Kidney capillary endothelial cell (primary cell): ENCODE data around the gene SLC13A3.

Experiments used
- DNase-seq: peaks from one replicate; pipeline ENCODE4 v3.0.0-alpha.2; 2018; ENCODE audit warnings: low spot score

The SLC13A3 gene

DNA sequence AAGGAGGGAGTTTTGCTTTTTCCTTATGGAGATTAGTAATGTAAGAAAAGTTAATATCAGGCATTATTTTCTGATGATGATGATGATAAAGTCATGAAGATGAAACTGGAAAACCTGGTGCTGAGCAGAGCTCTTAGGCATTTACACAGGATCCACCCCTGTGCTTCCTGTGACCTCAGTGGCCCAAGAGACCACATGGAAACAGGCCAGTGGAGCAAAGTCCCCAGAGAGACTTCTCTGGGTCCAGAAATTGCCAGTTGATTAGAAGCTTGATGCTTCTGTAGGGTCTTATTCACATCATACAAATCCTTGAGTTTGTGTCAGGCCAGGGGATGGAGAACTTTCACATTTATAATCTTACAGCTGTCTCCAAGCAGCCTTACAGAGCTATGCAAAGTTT, 46.1 kb downstream of the SLC13A3 start:
- DNase-seq, result no peak

GRCh38 chr20:46604551-46605133, 46.6 kb downstream of the SLC13A3 start:
- DNase-seq, result no peak

GRCh38 chr20:46602429-46602828, 48.8 kb downstream of the SLC13A3 start:
- no peak for DNase-seq

DNA sequence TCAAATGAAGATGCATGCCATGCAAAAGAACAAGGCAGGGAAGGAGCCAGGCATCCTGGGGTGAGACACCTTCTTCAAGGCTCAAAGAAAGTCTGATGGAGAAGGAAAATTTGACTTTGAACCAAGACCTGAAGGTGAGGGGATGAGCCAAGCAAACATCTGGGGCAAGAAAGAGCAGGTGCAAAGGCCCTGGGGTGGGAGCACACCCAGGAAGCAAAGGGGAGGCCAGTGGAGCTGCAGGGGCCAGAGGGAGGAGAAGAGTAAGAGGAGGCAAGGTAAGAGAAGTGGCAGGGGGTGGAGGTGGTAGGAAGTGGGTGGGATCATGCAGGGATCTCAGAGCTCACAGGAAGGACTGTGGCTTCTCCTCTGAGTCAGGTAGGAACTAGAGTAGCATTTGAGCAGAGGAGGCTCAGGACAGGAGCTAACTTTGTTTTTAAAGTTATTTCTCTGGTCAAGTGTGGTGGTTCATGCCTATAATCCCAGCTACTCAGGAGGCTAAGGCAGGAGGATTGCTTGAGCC, 49.6 kb downstream of the SLC13A3 start:
- no peak for DNase-seq

DNA sequence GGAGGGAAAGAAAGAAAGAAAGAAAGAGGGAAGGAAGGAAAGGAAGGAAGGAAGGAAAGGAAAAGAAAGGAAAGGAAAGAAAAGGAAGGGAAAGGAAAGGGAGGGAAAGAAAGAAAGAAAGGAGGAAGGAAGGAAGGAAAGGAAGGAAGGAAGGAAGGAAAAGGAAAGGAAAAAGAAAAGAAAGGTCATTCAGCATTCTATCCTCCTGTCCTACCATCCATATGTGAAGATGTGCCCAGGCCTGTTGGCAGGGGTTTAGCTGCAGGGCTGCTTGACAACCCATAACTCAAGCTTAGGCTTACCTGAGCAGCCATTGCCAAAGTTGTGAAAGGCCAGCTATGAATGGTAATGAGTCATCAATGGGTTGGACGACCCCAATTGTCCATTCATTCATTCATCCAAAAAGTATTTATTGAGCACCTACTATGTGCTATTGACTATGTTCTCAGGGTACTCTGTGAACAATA, 50.9 kb downstream of the SLC13A3 start:
- no peak for DNase-seq

DNA sequence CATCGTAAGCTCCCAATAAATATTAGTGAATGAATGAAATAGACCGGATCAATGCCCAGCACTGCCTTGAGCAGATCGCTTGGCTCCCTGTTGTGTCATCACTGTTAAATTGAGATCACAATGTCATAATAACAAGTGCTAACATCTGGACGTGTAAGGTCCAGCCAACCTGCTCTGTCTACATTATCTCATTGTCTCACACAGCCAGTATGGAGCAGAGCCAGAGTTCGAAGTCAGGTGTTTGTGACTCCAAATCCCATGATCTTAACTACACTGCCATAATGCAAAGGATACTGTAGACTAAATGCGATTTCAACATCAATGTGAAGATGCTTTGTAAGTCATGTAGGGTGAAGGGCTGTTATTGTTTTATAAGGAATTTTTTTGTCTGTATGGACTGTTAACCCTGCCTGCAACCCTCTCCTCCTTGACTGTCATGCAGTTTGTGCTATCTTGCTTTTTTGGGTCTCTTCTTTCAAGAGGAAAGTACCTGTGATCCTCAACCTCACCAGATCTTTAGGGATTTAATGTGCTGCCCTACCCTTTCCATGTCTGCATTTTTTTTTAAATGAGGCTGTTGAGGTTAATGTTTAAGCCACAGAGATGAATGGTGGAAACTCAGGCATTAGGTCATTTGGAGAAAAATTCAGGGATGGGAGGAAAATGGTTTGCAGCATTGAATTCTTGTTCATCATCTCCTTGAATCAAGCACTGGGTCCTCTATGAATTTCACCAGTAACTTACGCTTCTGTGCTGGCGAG, 51.9 kb downstream of the SLC13A3 start:
- no peak for DNase-seq

DNA sequence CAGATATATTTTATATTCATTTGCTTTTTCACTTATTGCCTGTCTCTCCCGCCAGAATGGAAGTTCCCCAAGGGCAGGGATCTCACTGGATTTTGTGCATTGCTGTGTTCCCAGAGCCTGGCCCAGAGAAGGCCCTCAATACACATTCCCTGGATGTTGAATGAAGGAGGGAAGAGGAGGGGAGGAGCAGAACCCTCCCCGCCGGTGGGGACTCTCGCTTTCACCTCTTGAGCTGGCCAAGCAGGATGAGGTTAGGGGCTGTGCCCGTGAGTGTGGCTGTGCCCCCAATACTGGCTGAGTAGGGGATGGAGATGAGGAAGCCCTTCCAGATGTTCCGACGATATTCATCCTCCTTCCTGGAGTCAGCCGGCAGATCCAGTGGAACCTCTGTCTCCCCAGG, 55.3 kb downstream of the SLC13A3 start:
- no peak for DNase-seq

- DNase-seq, result no peak
Observed at GRCh38 chr20:46594725-46595124, 56.5 kb downstream of the SLC13A3 start.

- DNase-seq, result no peak
Observed at GRCh38 chr20:46592580-46593362, 58.5 kb downstream of the SLC13A3 start.

DNA sequence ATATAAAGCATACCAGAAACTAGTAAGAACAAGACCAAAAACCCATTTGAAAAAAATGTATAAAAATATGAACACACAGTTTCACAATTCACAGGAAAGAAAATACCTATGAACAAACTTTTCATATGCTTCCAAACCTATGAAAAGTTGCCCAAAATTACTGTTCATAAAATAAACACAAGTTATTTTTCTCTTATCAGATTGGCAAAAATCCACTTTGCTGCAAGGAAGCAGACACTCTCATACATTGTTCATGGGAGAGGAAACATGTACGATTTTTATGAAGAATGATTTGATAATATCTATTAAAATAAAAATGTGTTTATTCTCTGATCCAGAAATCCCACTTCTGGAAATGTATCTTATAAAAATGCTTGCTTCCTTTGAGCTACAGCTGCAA, 60.8 kb downstream of the SLC13A3 start:
- DNase-seq, result no peak

- no peak for DNase-seq
Observed at GRCh38 chr20:46588532-46589511, 62.4 kb downstream of the SLC13A3 start.

DNA sequence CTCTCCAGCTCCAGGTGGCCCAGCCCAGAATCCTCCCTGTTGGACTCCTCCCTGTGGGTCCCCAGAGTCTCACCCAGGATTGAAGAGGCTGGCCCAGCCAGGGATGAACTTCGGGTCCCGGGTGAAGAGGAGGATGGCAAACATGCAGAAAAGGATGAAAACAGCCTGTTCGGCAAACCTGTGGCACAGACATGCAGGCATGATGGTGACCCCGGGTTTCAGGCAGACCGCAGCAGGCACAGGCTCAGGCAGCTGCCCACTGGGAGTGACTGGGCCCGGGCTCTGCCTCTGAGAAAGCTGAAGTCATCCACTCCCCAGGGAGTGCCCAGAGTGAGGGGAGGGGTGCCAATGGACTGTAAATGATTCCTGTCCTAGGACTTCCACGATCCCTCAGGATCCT, 63.3 kb downstream of the SLC13A3 start:
- DNase-seq, result no peak

DNA sequence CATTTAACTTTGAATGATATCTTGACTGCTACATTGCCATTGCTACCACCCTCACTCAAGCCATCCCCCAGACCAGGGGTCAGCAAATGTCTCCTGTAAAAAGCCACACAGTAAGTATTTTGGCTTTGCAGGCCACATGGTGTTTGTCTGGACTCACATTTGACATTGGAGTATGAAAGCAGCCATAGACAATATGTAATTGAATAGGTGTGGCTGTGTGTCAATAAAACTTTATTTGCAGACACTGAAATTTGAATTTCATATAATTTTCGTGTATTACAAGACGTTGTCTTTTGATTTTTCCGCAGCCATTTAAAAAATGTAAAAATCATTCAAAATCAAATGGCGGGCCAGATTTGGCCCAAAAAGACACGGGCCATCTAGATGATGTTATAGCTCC, 64.5 kb downstream of the SLC13A3 start:
- DNase-seq, result no peak

- no peak for DNase-seq
Observed at GRCh38 chr20:46584508-46584907, 66.8 kb downstream of the SLC13A3 start.

DNA sequence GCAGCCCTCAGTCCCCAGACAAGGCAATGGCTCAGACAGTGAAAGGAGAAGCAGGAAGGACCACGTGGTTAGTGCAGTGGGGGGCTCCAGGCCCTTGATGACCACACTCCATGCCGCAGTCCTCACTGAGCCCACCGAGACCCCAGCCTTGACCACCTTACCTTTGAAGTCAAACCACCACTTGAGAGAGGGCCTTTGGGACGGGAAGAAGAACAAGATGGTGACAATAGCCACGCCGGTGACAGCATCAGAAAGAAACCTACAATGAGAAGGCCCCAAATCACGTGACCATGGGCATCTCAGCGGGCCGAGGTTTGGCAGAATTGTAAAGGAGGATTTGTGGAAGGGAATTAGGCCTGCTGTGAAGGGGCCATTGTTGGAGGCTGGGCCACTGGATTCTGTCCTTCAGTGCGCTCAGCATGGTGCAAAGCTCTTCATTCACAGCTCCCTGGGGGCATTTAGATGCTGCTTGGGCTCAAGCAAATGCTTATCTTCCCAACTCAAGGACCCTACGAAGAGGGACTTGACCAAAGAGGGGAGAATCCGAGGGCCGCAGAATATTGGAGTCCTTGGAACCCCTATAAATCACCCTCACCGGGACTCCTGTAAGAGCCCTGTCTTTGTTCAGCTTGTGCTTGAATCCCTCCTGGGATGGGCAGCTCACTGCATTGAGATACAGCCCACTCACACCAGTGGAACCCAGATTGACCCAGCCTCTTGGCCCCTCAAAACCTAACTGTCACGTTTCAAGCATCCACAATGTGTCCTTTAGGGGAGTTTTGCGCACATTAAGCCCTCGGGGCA, 67.6 kb downstream of the SLC13A3 start:
- DNase-seq, result no peak

- DNase-seq, result no peak
Observed at GRCh38 chr20:46582648-46583047, 68.6 kb downstream of the SLC13A3 start.

GRCh38 chr20:46581391-46581790, 69.9 kb downstream of the SLC13A3 start:
- DNase-seq, result no peak

GRCh38 chr20:46580613-46581205, 70.5 kb downstream of the SLC13A3 start:
- no peak for DNase-seq

DNA sequence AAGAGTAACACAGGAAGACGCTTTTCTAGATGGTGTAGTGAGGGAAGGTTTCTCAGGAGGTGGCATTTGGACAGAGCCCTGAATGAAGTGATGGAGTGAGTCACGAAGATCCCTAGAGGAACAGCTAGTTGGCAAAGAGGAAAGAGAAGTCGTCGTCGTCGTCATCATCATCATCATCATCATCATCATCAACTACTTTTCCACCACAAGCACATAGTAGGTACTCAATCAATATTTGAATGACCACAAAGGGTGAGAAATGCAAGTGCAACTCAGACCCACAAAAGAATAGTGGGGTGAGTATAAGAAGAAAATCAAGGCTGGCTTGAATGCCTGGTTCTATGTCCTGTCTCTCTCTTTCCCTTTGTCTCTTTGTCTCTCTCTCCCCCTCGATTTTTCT, 72.5 kb downstream of the SLC13A3 start:
- DNase-seq, result no peak

DNA sequence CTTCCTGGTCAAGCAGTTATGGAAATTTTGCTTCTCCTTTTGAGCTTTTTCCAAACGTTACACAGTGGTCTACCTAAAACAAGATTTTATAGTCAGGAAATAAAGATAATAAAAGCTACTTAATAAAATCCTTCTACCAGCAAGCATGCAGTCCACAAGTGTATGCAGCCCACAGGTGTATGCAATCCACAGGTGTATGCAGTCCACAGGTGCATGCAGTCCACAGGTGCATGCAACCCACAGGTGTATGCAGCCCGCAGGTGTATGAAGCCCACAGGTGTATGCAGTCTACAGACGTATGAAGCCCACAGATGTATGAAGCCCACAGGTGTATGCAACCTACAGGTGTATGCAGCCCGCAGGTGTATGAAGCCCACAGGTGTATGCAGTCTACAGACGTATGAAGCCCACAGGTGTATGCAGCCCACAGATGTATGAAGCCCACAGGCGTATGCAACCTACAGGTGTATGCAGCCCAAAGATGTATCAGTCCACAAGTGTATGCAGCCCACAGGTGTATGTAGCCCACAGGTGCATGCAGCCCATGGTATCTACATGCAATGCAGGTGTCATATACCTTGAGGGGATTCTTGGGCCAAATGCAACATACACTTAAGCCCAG, 74.4 kb downstream of the SLC13A3 start:
- DNase-seq, result no peak
